Hematopoietic multipotent progenitor cell treated with erythropoietin and hydrocortisone succinate and interleukin-3 and kit ligand, for 4 days (in vitro differentiated cells): ENCODE data around the gene INCENP.
A peak's percentile ranks its signal among the peaks of the same experiment; 100 is the strongest.
"Not testable (repeated sequence)": the region's sequence is repeated elsewhere in the genome, so short reads cannot be mapped to it uniquely, and the experiment has no call there.

ENCODE experiments used
- DNase-seq: peaks from one replicate; pipeline ENCODE4 v3.0.0-alpha.2; 2015

INCENP gene

DNA sequence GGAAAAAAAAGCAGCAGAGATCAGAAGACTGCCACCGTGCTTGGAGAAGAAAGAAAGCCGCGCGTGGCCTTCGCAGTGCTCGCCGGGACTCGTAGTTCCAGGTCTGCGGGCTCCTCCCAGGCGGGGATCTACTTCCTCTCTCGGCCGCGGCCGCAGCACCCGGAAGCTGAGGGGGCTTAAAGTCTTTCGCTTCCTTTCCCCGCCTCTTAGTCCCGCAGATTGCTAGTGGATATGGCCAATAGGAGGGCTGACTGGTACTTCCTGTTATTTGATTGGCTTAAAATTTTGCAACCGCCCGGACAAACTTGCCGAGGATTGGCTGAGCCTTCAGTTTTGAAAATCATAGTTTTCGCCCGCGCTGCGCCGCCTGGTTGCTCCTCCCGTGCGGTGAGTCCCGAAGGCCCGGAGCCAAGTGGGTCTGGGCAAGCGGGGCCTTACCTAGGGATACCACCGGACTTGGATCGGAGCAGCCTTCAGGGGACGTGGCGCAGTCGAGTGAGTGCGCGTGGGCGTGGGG lies at the start of gene INCENP:
Gene INCENP, plus strand, starts transcription at position 343 of the 517 bp plus-strand sequence. CDS start 4,151 bp downstream, outside the sequence.
- DNase-seq: peak; percentile 100

DNA sequence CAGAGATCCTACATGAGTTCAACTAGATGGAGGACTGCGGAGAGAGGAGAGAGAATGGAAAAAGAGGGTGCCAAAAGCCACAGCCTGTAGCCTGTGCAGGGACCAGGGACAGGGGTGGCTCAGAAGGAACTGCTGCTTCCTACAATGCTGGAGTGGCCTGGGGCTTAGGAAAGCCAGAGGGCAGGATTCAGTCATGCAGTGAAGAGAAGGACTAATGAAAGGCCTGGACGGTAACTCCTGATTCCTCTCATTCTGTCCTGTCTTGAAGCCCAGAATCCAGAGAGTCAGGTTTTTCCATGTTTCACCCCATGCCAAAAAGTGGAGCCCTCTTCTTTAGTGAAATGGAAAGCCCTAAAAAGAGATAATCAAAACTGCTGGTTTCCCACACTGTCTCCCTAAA lies 48.4 kb upstream of the INCENP start:
- no peak for DNase-seq

DNA sequence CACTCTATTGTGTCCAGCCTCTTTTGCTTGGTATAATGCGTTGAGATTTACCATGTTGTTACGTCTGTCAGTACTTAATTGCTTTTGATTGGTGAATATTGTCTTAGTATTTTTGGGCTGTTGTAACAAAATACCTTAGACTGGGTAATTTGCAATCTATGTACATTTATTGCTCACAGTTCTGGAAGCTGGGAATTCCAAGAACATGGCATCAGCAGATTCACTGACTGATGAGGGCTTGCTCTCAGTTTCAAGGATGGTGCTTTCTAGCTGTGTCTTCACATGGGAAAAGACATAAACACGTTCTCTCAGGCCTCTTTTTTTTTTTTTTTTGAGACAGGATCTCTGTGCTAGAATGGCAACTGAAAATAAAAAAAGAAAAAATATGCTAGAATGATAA lies 46.7 kb upstream of the INCENP start:
- DNase-seq: no peak

DNA sequence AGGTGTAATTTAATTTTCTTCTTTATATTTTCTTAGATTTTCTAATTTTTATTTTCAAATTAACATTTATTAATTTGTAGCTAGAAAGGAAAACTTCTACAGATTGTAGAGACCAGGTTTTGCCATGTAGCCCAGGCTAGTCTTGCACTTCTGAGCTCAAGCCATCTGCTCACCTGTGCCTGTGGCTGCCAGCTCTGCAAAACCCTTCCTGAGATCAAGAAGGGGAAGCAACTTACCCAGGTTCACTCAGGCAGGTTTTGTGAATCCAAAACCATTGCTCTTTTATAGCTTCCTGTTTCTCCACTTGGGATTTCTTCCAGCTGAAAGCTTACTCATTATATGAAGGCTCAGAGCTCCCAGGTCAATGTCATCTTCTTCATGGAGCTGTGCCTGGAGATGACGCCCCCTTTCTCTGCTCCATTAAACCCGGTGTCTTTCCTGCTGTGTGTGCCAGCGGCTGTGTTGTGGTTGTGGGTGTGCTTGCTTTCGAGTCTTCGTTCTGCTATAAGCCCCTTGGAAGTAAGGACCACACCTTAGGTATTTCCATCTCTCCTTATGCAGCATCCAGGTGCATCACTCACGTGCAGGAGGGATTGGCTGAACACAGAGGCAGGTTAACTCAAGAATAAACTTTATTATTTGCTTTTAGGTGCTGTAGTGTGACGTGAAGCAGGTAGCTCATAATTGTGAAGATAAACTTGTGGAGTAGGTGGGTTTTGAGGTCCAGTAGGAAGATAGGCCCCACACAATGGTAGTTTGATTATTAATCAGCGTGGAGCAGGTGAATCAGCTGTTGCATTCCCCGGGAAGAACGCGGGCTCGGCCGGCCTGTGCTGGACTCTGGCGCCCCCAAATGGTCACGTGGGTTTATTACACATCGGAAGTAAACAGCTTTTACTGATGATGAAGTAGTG lies 42.2 kb upstream of the INCENP start:
- DNase-seq: peak; percentile 81

DNA sequence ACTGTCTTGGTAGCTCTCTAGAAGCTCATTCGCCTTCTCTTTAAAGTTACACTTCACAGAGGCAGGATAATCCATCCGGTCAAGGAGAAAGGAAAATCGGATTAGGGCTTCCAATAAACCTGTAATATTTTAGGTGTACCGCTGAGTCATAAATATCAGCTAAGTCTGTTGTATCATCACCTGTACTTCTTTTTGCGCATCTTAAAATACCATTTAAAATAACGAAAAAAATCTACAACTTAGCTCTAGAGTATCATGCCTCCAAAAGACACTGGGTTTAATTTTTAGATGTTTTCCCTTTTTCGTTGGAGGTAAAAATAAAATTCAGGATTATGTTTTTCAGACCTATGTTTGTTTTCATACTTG lies 41.5 kb upstream of the INCENP start:
- DNase-seq: no peak

DNA sequence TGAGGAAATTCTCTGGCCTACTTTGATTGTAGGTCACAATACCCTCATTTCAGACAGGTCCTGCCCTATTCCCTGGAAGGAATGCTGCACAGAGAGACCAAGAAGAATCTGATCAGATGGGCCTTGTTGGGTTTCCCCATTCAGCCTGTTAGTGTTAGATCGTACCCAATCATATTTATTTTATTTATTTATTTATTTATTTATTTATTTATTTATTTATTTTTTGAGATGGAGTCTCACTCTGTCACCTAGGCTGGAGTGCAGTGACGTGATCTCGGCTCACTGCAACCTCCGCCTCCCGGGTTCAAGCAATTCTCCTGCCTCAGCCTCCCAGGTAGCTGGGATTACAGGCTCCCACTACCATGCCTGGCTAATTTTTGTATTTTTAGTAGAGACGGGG lies 39.0 kb upstream of the INCENP start:
- not testable (repeated sequence) for DNase-seq

DNA sequence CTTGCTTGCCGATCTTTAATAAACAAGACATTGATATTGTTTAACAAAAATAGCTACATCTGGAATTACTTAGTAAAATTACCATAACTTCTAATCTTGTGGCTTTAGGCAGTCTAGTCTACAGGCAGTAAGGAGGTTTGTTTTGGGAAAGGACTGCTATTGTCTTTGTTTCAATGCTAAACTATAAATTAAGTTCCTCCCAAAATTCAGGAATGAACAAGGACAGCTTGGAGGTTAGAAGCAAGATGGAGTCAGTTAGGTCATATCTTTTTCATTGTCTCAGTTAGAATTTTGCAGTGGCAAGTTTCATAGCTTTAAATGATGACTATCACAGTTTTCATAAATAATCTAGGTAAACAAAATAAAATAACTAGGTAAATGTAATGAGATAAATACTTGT lies 36.1 kb upstream of the INCENP start:
- no peak for DNase-seq

DNA sequence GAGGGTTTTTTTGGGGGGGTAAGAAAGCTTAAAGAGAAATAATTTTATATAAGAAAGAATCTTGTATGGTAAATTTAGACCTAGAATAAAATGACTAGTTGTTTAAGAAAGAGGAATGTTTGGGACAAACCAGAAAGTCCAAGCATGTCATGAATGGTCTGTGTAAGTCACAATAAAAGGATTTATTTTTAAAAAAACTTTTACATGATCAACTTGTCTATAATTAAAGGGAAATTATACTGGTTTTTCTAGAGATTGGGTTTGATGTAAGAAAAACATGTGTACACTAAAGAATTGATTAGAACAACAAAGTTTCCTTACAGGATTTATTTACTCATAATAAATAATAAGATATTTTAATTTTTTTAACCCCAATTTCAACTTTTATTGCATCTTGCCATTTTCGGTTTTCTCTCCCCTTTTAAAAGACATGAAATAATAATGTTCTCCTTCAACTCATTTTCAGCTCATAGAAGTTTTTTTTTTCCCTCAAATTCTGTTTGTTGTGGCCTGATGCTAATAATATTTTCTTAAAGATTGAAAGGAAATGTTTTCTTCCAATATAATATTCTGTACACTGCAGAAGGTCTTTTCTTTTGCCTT lies 35.4 kb upstream of the INCENP start:
- peak; percentile 12 for DNase-seq

DNA sequence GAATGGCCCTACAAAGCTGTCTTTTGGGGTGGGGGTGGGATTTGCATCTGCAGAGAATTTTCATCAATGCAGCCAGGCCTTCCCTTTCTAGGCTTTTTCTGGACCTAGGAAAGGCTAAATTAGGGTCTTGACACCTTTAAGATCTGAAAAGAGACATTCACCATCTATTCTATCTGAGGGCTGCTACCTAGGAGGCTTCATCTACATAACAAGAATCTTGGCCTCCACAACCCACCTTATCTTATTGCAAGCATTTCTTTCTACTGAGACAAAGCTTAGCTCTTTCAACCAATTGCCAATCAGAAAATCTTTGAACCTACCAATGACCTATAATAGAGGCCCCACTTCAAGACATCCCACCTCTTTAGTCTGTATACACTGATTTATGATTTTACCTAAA lies 20.7 kb upstream of the INCENP start:
- no peak for DNase-seq

DNA sequence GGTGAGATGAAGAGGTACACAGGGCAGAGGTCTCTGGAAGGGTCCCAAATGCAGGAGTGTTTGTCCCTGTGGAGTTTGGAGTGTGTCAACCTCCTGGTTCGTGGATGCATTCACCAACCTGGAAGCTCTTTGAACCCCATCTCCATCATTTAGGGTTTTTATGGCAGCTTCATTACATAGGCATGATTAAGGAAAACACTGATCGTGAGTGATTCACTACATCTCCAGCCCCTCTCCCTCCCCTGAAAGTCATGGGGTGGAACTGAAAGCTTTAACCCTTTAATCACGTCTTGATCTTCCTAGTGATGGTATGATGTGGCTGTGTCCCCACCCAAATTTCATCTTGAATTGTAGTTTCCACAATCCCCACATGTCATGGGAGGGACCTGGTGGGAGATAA lies 19.8 kb upstream of the INCENP start:
- DNase-seq: no peak

DNA sequence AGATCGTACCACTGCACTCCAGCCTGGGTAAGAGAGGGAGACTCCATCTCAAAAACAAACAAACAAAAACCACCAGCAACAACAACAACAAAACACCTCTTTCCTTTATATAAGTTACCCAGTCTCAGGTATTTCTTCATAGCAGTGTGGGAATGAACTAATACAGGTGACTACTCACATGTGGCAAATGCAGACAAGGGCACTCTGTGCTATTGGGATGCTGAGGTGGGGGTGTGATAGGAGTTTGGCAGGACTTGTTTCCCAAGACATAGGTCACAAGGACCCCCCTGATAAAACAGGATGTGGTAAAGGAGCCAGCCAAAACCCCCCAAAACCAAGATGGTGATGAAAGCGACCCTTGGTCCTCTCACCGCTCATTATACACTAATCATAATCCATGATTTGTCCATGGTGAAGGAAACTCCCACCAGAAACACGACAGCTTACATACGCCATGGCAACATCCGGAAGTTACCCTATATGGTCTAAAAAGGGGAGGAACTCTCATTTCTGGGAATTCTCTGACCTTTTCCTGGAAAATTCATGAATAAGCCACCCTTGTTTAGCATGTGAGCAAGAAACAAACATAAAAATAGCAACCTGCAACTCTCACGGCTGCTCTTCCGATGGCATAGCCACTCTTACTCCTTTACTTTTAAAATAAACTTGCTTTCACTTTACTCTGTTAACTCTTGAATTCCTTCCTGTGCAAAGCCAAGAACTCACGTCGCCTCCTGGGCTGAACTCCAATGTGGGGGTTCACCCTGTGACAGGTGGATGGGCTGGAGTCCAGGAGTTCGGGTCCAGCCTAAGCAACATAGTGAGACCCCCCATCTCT lies 18.8 kb upstream of the INCENP start:
- DNase-seq: peak; percentile 89

DNA sequence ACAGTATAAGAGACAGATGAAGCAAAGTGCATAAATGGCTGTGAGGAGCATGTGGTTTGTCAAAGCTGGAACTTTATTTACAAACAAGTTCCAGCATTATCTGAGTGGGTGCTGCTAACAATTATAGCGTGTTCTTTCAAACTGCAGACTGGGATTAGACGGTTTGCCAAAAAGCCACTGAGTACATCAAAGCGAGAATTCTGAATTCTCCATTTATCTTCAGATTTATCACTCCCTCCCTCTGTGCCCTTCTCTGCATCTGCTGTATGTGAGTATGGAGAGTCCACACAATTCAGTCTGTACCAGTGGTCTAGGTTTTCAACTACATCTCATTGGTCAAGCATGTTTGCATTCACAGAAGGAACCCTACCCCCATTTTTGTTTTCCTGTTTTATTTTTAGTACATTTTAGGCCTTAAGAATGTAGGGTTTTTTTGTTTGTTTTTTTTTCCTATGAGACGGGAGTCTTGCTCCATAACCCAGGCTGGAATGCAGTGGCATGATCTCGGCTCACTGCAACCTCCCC lies 18.1 kb upstream of the INCENP start:
- DNase-seq: no peak

DNA sequence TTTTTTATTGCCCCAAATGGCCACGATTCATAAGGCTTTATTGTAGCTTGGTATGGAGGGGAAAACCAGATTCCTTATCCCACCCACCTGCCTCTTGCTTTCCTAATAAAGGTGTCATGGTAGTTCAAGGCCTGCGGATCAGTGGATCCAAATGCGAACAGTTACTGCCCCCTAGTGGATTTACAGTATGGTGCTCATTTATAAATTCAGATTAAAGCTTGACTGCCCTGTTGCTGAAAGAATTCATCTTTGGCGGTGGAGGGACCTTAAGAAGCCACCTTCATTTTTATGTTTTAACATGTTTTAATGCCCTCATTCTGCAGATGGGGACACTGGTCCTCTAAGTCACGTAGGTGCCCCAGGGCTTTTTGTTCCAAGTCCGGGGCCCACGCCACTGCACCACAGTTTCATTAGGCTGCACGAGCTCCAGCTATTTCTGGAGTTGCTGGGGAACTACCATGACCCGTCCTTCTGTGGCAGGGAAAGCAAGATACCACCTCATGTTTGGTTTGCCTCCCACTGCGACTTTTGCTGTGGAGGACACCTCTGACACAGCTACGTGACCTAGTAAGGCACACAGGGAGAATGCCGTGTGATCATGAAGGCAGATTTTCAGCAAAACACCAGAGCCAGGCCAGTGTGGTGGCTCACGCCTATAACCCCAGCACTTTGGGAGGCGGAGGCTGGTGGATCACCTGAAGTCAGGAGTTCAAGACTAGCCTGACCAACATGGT lies 15.6 kb upstream of the INCENP start:
- DNase-seq: peak; percentile 88

DNA sequence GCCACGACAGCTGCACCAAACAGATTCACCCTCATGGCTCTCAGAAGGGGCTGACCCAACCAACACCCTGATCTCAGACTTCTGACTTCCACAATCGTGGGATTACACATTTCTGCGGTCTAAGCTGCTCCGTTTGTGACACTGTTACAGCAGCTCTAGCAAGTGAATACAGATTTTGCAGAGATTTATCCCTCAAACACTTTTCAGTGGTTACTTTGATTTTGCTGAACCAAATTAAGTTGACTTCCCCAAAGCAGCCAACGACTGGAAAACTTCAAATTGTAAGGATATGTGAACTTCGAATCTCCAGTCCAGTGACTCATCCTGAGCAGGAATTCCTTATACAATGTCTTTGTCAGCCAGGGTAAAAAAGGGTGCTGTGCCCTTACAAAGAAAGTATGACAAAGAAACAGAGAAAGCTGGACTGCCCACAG lies 14.8 kb upstream of the INCENP start:
- peak; percentile 41 for DNase-seq

DNA sequence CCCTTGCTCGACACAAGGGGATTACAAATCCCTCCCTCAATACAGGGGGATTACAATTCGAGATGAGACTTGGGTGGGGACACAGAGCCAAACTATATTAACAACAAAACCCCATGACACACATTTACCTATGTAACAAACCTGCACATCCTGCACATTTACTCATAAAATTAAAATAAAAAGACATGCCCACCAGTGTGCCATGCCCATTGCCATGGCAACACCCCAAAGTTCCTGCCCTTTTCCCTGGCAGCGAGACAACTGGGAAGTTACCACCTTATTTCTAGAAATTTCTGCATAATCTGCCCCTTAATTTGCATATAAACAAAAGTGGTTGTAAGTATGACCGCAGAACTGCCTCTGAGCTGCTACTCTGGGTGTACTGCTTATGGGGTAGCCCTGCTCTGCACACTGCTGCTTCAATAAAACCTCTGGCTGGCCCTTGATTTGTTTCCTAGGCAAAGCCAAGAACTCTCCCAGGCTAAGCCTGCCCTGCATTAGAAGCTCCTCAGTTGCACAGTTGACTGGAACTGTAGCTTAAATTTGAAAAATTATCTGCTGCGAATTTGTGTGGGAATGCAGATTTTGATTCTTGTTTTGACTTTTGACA lies 8.6 kb upstream of the INCENP start:
- DNase-seq: no peak

DNA sequence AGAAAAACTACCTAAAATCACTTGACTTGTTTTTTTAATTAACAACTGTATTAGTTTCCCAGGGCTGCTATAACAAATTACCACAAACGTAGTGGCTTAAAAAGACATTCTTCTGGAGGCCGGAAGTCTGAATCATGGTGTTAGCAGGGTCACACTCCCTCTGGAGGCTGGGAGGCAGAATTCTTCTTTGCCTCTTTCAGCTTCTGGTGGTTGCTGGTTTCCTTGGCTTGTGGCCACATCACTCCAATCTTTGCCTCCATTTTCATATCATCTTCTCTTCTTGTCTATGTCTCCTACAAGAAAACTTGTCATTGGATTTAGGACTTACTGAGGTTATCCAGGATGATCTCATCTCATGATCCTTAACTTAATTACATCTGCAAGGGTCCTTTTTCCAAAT lies 7.4 kb upstream of the INCENP start:
- no peak for DNase-seq

DNA sequence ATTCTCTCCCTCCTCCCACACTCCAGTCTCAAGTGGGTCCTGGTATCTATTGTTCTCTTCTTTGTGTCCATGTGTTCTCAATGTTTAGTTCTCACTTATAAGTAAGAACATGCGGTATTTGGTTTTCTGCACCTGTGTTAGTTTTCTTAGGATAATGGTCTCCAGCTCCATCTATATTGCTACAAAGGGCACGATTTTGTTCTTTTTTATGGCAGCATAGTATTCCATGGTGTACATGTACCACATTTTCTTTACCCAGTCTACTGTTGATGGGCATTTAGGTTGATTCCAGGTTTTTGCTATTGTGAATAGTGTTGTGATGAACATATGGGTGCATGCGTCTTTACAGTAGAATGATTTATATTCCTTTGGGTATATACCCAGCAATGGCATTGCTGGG lies 4.2 kb upstream of the INCENP start:
- DNase-seq: no peak

DNA sequence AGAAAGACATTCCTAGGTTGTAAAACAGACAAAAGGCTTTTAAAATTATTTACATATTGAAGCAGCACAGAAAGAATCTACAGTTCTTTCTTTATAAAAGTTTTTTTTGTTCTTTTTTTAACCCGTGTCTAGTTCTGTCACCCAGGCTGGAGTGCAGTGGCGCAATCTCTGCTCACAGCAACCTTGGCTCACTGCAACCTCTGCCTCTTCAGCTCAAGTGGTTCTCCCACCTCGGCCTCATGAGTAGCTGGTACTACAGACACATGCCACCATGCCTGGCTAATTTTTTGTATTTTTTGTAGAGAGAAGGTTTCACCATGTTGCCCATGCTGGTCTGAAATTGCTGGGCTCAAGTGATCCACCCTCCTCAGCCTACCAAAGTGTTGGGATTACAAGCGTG lies 3.8 kb upstream of the INCENP start:
- DNase-seq: no peak

DNA sequence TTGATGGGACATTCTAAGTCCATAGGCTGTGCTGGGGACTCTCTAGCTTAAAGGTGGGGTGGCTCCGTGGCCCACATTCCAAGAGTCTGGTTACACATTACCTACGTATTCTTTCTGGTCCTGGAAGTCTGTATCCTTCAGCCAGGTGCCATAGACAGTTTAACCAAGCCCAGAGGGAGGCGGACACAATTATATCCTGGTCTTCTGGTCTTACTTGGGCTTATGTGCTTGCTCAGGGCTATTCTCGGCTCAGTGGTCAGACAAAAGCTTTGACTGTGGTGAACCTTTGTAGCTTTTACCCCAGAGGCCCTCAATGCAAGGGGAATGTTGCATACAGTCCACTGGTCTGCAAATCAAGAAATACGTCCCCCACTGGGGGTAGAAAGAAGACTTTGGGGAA lies 3.4 kb upstream of the INCENP start:
- no peak for DNase-seq

DNA sequence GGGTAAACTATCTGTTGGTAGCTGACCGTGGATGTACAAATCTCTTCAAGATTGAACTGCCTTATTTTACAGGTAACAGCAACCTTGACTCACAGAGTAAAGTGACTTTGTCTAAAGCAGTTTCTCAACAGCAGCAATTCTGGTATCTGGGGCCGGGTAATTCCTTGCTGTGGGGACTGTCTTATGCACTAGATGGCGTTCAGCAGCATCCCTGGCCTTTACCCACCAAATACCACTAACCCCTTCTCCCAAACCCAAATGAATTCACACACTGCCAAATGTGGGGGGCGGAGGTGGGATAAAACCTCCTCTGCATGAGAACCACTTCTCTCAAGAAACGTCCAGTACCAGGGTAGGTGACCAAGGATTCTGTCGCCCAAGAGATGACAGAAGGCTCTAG lies 1.7 kb upstream of the INCENP start:
- DNase-seq: peak; percentile 43

DNA sequence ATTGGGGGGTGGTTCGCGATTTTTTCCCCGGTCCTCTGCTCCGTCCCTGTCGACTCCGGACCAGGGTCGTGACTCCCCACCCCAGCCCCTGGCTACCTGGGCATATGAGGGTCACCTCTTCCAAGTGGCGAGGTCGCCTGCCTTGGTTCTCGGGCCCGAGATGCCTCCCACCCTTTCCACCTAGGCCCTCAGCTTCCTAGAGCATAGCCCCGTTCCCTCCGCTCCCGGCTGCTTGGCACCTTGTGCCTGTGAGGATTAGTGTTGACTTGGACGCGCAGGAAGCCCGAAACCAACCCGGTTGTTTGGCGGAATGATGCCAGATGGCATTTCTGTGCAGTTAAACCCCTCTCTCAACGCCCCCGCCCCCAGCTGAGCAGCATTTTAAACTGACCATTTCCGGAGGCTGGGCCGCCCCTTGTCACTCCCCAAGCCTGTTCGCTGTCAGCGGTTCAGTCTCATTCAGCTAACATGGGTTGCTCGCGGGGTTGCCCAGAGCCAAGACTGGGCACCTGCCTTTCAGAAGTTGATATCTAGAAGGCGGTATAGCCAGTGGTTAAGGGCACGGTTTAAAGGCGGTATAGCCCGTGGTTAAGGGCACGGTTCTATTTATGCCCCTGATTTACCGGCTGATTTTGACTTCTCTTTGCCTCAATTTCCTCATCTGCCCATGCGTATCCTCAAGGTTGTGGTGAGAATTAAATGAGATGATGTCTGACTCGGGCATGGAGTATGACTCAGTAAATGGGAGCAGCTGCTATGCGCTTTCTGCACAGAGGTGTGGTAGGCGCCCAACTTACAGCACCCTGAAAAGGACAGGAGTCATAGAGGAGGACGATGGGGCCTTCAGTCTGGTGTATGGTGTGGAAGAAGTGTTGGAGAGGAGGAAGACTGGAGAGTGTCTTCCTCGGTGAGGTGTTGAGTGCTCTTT lies 639 bp downstream of the INCENP start:
- peak; percentile 73 for DNase-seq
